Loucy (cell line): ENCODE results near the gene CSNK1G1.
"Not testable (repeated sequence)": the region's sequence is repeated elsewhere in the genome, so short reads cannot be mapped to it uniquely, and the experiment has no call there.

ENCODE experiments used
- CTCF ChIP-seq: fragments of 200-600 bp; sonication (generic); conservative IDR thresholded peaks from 2 replicates; pipeline ENCODE4 v1.5.1; 2014; ENCODE audit warnings: mild to moderate bottlenecking, antibody characterized with exemption, low read length
- EZH2phosphoT487 ChIP-seq: fragments of 200-600 bp; IDR thresholded peaks from 2 replicates; pipeline ENCODE4 v1.6.1; 2018; ENCODE audit warnings: antibody characterized with exemption, mild to moderate bottlenecking, moderate library complexity, borderline replicate concordance

GRCh38 chr15:64331668-64332067 lies 24.3 kb downstream of the CSNK1G1 start:
- not testable (repeated sequence) for TF ChIP-seq CTCF, EZH2phosphoT487
